Endothelial cell of umbilical vein (primary cell): Measurements from ENCODE around the gene SAMD11. TPM values are rescaled to one million over a fixed set of nuclear protein-coding genes. Genes with fewer than 3 reads are reported as not detected.

Experiments
- BruUV-seq: library from RNA; stranded (reverse); fragments of 400-500 nt; replicated peaks from 2 replicates; lab custom pipeline; 2021; lab: Mats Ljungman, UMichigan
- CTCF ChIA-PET: fragments of 300-600, 350-600 bp; sonication (Branson Sonifier 250); formaldehyde crosslinking; loops from one replicate; lab custom pipeline; 2021; ENCODE audit warnings: antibody characterized with exemption, inconsistent platforms; lab: Charles Lee
- POLR2A ChIA-PET: fragments of 300-600, 350-600 bp; sonication (Branson Sonifier 250); formaldehyde crosslinking; loops from one replicate; lab custom pipeline; 2021; ENCODE audit warnings: antibody characterized with exemption, inconsistent platforms; lab: Charles Lee
- DNase-seq: peaks from one replicate; pipeline ENCODE4 v3.0.0-alpha.2; 2011; ENCODE audit warnings: low read depth, low spot score
- FAIRE-seq: peaks from 2 replicates; lab custom pipeline; 2011; peaks lifted over from hg19 to GRCh38; lab: Jason Lieb, UNC
- H2AFZ ChIP-seq: 2 replicates; pipeline ENCODE4 v1.6.0; 2012; ENCODE audit warnings: low read depth, low read length, control low read depth, inconsistent platforms
- H3K27ac ChIP-seq: 2 replicates; pipeline ENCODE4 v1.5.1; 2011; ENCODE audit warnings: low read depth, mild to moderate bottlenecking, control low read depth, low read length, moderate library complexity; ENCODE audit not compliant: insufficient read depth
- H3K27me3 ChIP-seq, 2 experiments: 2 replicates each; pipeline versions ENCODE4 v1.6.0 to v1.6.1; 2011; ENCODE audit warnings: low read length in 2 of 2, mixed read lengths in 1 of 2; ENCODE audit not compliant: control insufficient read depth in 2 of 2, insufficient read depth in 2 of 2
- H3K36me3 ChIP-seq, 2 experiments: 2 replicates in 1 of 2; 3 replicates in 1 of 2; pipeline ENCODE4 v1.5.1; 2011; ENCODE audit warnings: low read length in 2 of 2, mild to moderate bottlenecking in 1 of 2, moderate library complexity in 1 of 2; ENCODE audit not compliant: control insufficient read depth in 2 of 2, insufficient read depth in 2 of 2; ENCODE audit errors: extremely low read depth in 1 of 2
- H3K4me1 ChIP-seq: 3 replicates; pipeline ENCODE4 v1.5.1; 2011; ENCODE audit warnings: mild to moderate bottlenecking, low read length; ENCODE audit not compliant: control insufficient read depth, insufficient read depth; ENCODE audit errors: extremely low read depth
- H3K4me2 ChIP-seq: 2 replicates; pipeline ENCODE4 v1.6.1; 2011; ENCODE audit warnings: low read length, control low read depth, mixed read lengths; ENCODE audit not compliant: insufficient read depth
- H3K4me3 ChIP-seq, 3 experiments: fragments of 200-600 bp in 1 of 3; sonication (generic), shearing (Covaris generic) in 1 of 3; replicated peaks in 1 of 3; 2 replicates each; pipeline ENCODE4 v1.5.1; 2011 to 2016; ENCODE audit warnings: control low read depth in 3 of 3, low read length in 3 of 3, mild to moderate bottlenecking in 2 of 3, inconsistent platforms in 1 of 3, low read depth in 1 of 3, moderate library complexity in 1 of 3; ENCODE audit not compliant: insufficient read depth in 1 of 3
- H3K79me2 ChIP-seq: 2 replicates; pipeline ENCODE4 v1.6.0; 2012; ENCODE audit warnings: low read length, inconsistent platforms; ENCODE audit not compliant: control insufficient read depth, insufficient read depth
- H3K9ac ChIP-seq: replicated peaks from 2 replicates; pipeline ENCODE3; 2011; ENCODE audit warnings: low read length, control low read depth; ENCODE audit not compliant: insufficient read depth; ENCODE audit errors: extremely low read depth
- H3K9me1 ChIP-seq: replicated peaks from 3 replicates; pipeline ENCODE4 v1.6.0; 2011; ENCODE audit warnings: mild to moderate bottlenecking, low read length; ENCODE audit not compliant: control insufficient read depth, insufficient read depth; ENCODE audit errors: extremely low read depth
- H3K9me3 ChIP-seq: replicated peaks from 2 replicates; pipeline ENCODE4 v1.5.1; 2012; ENCODE audit warnings: low read length, inconsistent platforms; ENCODE audit not compliant: control insufficient read depth, insufficient read depth
- H4K20me1 ChIP-seq: replicated peaks from 2 replicates; pipeline ENCODE3; 2011; ENCODE audit warnings: mild to moderate bottlenecking, low read length; ENCODE audit not compliant: control insufficient read depth, insufficient read depth; ENCODE audit errors: extremely low read depth
- EZH2 ChIP-seq: IDR thresholded peaks from 2 replicates; pipeline ENCODE4 v1.6.1; 2012; ENCODE audit warnings: borderline replicate concordance, low read depth, mild to moderate bottlenecking, moderate library complexity, low read length, inconsistent platforms; ENCODE audit not compliant: severe bottlenecking
- FOS ChIP-seq: IDR thresholded peaks from 2 replicates; pipeline ENCODE4 v1.6.1; 2011; ENCODE audit warnings: mild to moderate bottlenecking, low read length, moderate library complexity, borderline replicate concordance; ENCODE audit not compliant: insufficient read depth
- GATA2 ChIP-seq: IDR thresholded peaks from 2 replicates; pipeline ENCODE4 v1.7.0; 2011; ENCODE audit warnings: low read depth, mild to moderate bottlenecking, moderate library complexity, mixed read lengths, low read length; ENCODE audit not compliant: insufficient read length, insufficient read depth
- JUN ChIP-seq: IDR thresholded peaks from 2 replicates; pipeline ENCODE4 v1.6.1; 2011; ENCODE audit warnings: borderline replicate concordance, low read depth; ENCODE audit not compliant: insufficient read length, insufficient read depth
- MYC ChIP-seq: IDR thresholded peaks from one replicate; pipeline ENCODE4 v1.6.1; 2011; ENCODE audit warnings: mild to moderate bottlenecking, low read depth, low read length
- POLR2A ChIP-seq: IDR thresholded peaks from 2 replicates; pipeline ENCODE4 v1.6.1; 2012; ENCODE audit warnings: low read depth, mild to moderate bottlenecking, control low read depth, low read length
- POLR2AphosphoS5 ChIP-seq: IDR thresholded peaks from 2 replicates; pipeline ENCODE4 v1.6.1; 2012; ENCODE audit warnings: low read depth, mild to moderate bottlenecking, control low read depth, low read length, moderate library complexity; ENCODE audit not compliant: insufficient read depth
- dilution Hi-C: fragments of 300-500 bp; cut with MboI; formaldehyde crosslinking; loops from one replicate; pipeline ENCODE4 v1.15.0; 2019; ENCODE audit warnings: low sequenced_read_pairs; ENCODE audit not compliant: extremely low pct_ligation_motif_present
- intact Hi-C: fragments of 100-400 bp; cut with micrococcal nuclease; formaldehyde crosslinking; loops from one replicate; pipeline ENCODE4 v1.10.0; 2022
- polyA plus RNA-seq, 4 experiments: library from polyadenylated mRNA; depleted of rRNA in 3 of 4; stranded (reverse) in 3 of 4; unstranded in 1 of 4; fragments of >200 nt; gene quantifications; 2 replicates each; pipeline versions ENCODE4 v1.2.1 to v1.2.3, GENCODE V29; 2011 to 2012; ENCODE audit warnings: missing spikeins in 1 of 4
- total RNA-seq: library from RNA; stranded (reverse); gene quantifications from 2 replicates; pipeline ENCODE4 v1.2.3, GENCODE V29; 2021
- TF ChIP-seq, protein P1 (sequence below), 2 donors: IDR thresholded peaks; 1 replicate in 1 of 2; 2 replicates in 1 of 2; pipeline ENCODE4 v1.5.1; 2011; ENCODE audit warnings: low read length in 2 of 2, mild to moderate bottlenecking in 2 of 2, moderate library complexity in 2 of 2, control low read depth in 1 of 2, inconsistent platforms in 1 of 2, low read depth in 1 of 2; ENCODE audit not compliant: insufficient read depth in 1 of 2; ENCODE audit errors: extremely low read depth in 1 of 2
- TF ChIP-seq, protein P2 (sequence below): IDR thresholded peaks from 2 replicates; pipeline ENCODE4 v1.6.1; 2011; ENCODE audit not compliant: insufficient read depth, insufficient read length

Gene SAMD11
- total and polyA plus RNA-seq, 2 donors (not counting 3 experiments of a cell fraction or from before 2014, with no cell fraction given), result not detected

DNA sequence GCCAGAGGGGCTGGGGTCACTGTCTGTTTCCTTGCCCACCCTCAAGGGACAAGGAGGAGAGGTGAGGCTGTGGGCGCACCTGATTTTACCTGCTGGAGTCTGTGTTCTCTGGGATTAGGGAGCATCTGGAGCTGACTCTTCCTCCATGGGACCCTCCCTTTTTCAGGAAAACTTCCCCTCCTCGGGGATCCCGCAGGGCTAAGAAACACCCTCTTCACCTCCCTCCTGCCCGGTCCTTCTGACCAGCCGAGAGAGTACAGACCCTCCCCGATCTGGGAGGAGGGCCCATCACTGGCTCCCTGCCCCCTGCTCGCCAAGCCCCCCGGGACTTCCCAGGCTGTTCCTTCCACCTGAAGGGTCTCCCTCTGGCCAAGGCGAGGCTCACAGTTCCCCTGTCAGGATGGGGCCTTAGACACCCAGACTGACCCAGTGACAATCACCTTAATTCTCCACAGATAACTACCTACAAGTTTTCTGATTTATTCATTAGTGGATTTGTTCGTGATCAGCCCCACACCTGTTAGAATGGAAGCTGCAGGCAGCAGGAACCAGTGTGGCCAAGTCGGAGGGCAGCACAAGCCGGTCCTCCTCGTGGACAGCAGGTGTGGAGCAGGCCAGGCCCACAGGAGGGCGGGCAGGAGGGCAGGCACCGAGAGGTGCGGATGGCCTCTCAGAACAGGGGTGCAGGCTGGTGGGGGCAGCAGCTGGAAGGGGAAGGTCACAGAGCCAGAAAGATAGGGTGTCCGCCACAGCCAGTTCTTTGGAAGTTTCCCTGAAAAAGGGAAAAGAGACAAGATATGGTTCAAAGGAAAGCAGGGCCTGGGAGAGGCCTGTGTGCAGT, 15.9 kb upstream of the SAMD11 start:
- Histone ChIP-seq H2AFZ (no peak overlapping the region), H3K9me1 (no peaks in the 10 kb centered on the region), H3K79me2 (no peaks in the 10 kb centered on the region), H4K20me1 (no peaks in the 10 kb centered on the region), H3K9me3 (no peaks in the 10 kb centered on the region), H3K36me3 (no peaks in the 10 kb centered on the region), H3K27ac (no peak overlapping the region), H3K9ac (no peak overlapping the region), H3K4me2 (no peak overlapping the region), H3K27me3 (no peaks in the 10 kb centered on the region), H3K4me3 (no peak overlapping the region), H3K4me1 (no peaks in the 10 kb centered on the region)
- ChIA-PET CTCF (no interaction called here), POLR2A (no interaction called here)
- TF ChIP-seq, protein P1, sequence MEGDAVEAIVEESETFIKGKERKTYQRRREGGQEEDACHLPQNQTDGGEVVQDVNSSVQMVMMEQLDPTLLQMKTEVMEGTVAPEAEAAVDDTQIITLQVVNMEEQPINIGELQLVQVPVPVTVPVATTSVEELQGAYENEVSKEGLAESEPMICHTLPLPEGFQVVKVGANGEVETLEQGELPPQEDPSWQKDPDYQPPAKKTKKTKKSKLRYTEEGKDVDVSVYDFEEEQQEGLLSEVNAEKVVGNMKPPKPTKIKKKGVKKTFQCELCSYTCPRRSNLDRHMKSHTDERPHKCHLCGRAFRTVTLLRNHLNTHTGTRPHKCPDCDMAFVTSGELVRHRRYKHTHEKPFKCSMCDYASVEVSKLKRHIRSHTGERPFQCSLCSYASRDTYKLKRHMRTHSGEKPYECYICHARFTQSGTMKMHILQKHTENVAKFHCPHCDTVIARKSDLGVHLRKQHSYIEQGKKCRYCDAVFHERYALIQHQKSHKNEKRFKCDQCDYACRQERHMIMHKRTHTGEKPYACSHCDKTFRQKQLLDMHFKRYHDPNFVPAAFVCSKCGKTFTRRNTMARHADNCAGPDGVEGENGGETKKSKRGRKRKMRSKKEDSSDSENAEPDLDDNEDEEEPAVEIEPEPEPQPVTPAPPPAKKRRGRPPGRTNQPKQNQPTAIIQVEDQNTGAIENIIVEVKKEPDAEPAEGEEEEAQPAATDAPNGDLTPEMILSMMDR (IDR thresholded peaks at IDR 0.05; ENCODE audit: extremely low read depth in 1 of 2, insufficient read depth in 1 of 2, low read depth in 1 of 2, low read length in 2 of 2), result no peak
- TF ChIP-seq POLR2AphosphoS5 (no peak), POLR2A (no peak), FOS (no peak), GATA2 (no peak), JUN (no peak), MYC (no peak), EZH2 (no peak)
- TF ChIP-seq, protein P2, sequence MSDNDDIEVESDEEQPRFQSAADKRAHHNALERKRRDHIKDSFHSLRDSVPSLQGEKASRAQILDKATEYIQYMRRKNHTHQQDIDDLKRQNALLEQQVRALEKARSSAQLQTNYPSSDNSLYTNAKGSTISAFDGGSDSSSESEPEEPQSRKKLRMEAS, result no peak
- FAIRE-seq, result no peak
- dilution Hi-C loops (no loop called here), intact Hi-C loops (no loop called here)
- DNase-seq, result no peak
- no TSS peak for BruUV-seq
